ENCODE results near the gene PTPN2.

DNA sequence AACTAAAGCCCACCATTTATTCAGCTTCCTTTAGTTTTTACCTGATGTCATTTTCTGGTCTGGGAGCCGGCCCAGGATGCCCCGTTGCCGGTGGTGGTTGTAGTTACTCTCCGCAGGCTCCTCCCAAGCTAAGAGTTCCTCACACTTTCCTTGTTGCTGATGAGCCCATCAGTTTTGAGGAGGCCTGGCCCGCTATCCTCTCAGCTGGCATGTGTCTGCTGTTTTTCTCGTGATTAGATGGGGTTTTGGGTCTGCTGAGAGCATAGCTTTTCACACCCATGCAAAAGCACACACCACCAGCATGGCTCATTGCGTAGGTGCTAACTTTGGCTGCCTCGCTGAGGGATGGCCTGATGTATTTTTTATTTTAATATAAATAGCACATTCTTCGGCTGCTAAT is 109.1 kb downstream of the PTPN2 start:
- TF ChIP-seq POLR2A (IDR thresholded peaks at IDR 0.05), result no peak
- TF ChIP-seq, protein P1, sequence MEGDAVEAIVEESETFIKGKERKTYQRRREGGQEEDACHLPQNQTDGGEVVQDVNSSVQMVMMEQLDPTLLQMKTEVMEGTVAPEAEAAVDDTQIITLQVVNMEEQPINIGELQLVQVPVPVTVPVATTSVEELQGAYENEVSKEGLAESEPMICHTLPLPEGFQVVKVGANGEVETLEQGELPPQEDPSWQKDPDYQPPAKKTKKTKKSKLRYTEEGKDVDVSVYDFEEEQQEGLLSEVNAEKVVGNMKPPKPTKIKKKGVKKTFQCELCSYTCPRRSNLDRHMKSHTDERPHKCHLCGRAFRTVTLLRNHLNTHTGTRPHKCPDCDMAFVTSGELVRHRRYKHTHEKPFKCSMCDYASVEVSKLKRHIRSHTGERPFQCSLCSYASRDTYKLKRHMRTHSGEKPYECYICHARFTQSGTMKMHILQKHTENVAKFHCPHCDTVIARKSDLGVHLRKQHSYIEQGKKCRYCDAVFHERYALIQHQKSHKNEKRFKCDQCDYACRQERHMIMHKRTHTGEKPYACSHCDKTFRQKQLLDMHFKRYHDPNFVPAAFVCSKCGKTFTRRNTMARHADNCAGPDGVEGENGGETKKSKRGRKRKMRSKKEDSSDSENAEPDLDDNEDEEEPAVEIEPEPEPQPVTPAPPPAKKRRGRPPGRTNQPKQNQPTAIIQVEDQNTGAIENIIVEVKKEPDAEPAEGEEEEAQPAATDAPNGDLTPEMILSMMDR (IDR thresholded peaks at IDR 0.05 in 4 of 5, conservative IDR thresholded peaks at IDR 0.05 in 1 of 5), result no peak
